Ammon's horn (tissue), 1 donor: ENCODE data around the gene OR2T11.
"Not testable (repeated sequence)": the region's sequence is repeated elsewhere in the genome, so short reads cannot be mapped to it uniquely, and the experiment has no call there.

ENCODE experiments used
- DNase-seq: peaks from one replicate; pipeline ENCODE4 v3.0.0-alpha.2; 2016; ENCODE audit warnings: low spot score

Gene OR2T11

DNA sequence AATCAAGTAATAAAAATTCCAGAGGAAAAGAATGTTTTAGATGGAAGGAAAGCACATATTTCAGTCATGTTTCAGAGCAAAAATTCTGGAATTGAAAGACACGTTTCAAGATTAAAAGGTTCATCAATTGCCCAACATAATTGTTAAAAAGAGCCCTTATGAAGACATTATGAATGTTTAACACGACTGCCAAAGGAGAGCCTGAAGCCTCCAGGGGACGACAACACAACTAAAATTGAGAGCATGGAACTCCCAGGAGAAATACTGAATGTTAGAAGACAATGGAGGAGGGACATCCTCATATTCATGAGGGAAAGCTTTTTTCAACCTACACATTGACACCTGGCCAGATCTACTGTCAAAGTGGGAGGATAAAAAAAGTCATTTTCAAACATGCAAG lies 16.0 kb downstream of the OR2T11 start:
- peak; percentile 56 for DNase-seq

DNA sequence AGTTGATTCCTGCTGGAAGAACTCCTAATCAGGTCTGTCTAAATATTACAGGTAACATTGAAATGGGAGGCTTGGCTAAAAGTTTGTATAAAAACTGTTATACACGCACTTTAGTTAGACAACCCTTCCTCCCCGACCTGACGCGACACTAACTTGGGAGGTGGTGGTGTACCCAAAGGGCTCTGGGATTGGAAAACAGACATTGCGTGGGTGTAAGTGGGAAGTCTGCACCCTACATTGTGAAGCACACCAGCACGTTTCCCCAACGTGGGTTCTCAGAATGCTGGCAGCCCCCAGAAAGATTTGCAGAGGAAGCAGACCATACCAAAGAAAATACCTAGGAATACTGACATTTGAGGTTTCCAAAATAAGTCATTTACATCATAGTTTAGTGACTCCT lies 16.8 kb downstream of the OR2T11 start:
- no peak for DNase-seq

DNA sequence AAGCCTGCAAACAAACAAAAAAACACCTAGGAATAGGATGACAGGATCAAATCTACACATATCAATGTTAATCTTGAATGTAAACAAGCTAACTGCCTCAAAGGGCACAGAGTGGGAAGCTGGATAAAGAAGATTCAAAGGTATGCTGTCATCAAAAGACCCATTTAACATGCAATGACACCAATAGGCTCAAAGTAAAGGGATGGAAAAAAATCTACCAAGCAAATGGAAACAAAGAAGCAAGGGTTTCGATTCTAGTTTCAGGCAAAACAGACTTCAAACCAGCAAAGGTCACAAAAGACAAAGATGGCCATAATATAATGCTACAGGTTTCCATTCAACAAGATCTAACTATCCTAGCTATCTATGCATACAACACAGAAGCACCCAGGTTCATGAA lies 21.1 kb downstream of the OR2T11 start:
- DNase-seq: no peak

DNA sequence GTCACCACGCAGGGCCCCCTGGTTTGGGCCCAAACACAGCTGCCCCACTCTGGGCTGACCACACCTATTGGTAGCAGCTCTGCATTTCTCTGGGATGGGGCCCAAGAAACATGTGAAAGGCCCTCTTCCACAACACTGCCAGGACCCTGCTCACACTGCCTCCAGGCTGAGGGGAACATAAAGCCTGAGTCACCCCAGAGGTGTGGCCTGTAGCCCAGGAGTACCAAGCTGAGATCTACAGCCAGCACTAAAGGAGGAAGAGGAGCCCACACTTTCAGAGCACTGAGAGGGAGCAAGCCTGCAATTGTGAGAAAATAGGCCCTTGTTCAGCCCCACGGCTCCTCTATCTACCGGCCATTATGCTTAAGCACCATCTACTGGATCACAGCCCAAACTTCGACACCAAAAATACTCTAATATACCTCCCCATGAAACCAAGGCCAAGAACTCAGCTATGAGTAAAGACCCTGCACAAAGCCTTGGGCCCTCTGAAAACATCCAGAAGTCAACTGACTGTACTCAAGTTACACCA lies 22.9 kb downstream of the OR2T11 start:
- no peak for DNase-seq

DNA sequence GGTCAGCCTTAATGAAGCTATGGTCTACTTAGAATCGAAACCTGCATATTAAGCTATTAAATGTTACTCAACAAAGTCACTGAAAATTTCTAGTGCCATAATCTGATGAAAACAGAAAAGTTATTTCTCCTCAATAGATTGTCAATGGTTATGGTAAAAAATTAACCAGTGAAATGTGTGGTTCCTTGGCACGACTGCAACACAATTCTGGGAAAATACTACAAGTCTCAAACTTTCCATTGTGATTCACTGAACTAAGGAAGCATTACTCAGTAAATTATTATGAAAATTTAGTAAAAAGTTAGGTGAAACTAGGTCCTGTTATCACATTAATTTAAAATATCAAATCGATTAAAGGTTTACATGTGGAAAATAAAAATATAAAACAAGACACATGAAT lies 24.6 kb downstream of the OR2T11 start:
- no peak for DNase-seq

DNA sequence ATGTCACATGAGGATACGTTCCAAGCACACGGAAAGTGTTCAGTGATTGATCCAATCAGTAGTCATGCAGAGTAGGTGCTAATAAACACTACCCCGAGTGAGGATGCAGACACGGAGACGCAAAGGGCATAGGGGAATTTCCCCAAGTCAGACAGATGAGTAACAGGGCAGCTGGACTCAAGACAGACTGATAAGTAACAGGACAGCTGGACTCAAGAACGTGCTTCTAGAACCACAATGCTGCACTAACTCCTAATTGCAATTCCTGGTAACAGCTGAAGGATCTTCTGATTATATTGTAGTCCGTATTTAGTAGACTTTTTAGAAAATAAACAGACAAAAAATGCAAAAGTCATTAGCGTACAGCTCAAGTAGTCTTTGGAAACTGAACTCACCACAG lies 35.5 kb downstream of the OR2T11 start:
- DNase-seq: no peak

DNA sequence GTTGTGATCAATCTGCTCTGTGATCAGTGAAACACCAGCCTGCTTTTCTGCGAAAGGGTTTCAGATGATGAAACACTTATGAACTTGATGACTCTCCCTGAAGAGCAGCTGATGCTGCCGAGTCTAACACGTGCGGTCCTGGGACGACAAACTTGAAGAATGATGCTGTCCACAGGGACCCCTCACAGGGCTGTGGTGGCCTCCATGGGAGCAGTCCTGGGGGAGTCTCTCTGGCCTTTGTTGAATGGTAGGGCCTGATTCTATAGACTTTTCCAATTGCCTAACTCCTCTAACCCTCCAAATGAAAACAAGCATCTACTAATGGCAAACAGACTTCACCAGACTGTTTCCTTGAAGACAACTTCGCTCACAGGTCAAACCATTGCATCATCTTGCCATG lies 37.3 kb downstream of the OR2T11 start, which contains the start of gene OR2T10:
TSS of gene OR2T10 (minus strand) at position 112 of the 400 bp plus-strand sequence. CDS start 3,932 bp downstream, outside the sequence.
- DNase-seq: no peak

DNA sequence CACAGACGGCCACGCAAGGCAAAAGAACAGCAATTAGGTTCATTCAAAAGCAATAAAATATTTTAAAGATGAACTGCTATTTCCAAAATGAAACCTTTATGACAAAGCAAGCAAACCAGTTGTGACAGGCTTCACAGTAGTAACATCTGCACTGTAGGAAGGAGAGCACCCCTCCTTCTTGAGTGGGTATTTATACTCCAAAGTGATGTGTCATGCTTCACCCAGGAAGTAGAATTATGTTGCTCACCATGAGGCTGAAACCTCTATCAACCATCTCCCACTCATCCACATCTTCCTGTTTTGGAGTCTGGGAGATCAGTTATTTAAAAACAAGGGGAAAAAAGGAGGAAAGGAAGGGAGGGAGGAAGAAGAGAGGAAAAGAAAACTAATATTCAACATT lies 38.3 kb downstream of the OR2T11 start:
- DNase-seq: no peak

DNA sequence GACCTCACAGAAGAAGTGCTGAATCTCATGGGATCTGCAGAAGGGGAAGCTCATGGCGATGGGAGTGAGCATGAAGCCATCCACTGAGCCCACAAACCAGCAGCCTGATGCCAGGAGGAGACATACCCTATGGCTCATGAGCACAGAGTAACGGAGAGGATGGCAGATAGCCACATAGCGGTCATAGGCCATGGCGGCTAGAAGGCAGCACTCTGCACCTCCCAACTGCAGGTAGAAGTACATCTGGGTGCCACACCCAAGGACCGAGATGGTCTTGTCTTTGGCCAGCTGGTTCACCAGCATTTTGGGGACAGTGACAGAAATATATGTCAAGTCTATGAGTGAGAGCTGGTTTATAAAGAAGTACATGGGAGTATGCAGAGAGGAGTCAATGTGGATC lies 41.7 kb downstream of the OR2T11 start:
- no peak for DNase-seq

DNA sequence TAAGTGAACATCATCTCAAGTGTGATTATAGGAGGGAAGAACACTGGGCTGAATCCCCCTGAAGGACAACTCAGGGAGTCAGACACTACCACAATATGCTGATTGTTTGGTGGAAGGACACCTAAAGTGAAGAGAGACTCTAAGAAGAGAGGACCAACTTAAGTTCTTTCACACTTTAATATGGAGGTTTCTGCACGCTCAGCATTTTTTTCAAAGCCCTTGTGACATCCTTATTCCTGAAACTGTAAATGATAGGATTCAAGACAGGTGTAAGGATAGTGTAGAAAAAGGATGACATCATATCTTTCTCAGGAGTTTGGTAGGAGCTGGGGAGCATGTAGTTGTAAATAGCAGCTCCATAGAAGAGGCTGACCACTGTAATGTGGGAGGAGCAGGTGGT lies 42.2 kb downstream of the OR2T11 start:
- DNase-seq: no peak

DNA sequence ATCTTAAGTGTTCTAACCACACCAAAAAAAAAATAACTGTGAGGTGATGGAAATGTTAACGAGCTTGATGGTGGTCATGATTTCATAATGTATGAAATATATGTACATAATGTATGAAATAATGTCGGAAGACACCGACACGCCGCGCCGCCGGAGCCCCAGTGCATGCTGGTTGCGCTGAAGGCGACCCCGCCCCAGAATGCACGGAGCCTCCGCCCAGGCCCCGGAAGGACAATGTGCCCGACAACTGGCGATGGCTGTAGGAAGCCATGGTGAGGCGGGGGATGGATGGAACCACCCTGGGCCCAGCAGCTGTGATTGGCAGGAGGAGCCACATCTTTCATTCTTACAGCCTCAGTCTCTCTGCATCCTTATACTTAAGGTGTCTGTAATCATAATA lies 44.8 kb downstream of the OR2T11 start:
- no peak for DNase-seq

DNA sequence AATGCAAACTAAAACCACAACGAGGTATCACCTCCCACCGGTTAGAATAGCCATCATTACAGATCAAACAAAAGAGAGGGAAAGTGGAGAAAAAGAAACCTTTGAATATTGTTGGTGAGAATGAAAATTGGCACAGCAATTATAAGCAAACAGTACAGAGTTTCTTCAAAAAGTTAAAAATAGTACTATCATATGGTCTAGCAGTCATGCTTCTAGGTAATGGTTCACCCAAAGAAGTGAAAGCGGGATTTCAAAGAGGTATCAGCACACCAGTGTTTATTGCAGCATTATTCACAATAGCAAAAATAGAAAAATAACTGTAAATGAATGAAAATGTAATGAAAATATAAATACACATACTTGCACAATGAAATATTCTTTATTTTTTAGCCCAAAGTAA lies 45.6 kb downstream of the OR2T11 start:
- no peak for DNase-seq

DNA sequence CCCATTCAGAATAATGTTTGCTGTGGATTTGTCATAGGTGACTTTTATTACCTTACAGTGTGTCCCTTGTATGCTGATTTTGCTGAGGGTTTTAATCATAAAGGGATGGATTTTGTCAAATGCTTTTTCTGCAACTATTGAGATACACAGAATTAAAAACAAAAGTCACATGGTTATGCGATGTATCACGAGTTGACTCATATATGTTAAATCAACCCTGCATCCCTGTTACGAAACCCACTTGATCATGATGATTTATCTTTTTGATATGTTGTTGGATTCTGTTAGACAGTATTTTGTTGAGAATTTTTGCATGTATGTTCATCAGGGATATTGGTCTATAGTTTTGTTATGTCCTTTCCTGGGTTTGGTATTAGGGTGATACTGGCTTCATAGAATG lies 49.6 kb downstream of the OR2T11 start:
- no peak for DNase-seq

DNA sequence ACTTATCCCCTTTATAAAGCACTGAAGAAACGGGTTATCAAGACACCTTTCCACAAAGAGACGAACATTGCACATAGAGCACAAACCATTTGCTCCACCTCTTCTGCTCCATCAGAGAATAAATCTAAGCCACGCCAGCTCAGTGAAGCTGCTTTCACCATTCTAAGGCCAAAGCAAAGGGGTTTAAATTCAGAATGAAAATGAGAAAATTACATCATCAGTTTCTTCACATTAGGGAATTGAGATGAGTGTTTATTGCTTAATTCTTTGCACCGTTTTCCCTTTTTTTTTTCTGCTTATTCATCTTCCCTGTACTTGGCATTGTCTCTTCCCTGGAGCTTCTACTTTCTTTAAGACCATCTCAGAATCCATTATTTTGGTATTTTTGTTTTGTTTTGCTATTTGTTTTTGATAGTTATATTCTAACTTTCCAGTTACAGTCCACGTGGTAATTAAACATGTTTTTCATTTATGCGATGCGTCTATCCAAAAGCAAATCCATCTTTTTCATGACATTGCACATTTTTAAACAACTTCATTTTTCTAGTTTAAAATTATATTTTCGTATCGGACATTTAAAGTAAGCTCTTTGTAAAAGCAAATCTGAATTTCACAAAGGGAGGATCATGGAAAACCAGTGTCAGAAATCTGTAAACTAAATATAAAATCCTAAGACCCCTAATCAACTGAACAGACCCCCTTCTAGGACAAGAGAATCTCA lies 58.5 kb downstream of the OR2T11 start:
- DNase-seq: no peak

DNA sequence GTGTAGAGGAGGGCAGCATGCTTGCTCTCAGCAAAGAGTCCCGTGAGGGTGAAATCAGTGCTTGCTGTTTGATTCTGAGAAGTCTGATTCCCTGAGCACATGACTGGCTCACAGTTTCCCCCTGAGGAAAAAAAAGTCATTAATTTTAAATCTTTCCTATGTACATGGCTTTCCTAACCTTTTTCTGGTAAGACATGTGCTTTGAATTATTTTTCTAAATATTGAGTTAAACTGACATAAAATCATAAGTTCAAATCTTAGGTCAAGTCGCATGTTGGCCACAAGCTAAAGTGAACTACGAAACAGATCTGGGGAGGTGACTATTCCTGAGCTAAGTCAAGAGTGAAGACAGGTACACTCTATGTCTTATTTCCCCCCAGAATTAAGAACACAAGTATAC lies 60.2 kb downstream of the OR2T11 start, which contains the start of gene OR2T34:
TSS of gene OR2T34 (minus strand) at position 101 of the 400 bp plus-strand sequence. CDS start at position 101, 0 bp downstream.
- not testable (repeated sequence) for DNase-seq

DNA sequence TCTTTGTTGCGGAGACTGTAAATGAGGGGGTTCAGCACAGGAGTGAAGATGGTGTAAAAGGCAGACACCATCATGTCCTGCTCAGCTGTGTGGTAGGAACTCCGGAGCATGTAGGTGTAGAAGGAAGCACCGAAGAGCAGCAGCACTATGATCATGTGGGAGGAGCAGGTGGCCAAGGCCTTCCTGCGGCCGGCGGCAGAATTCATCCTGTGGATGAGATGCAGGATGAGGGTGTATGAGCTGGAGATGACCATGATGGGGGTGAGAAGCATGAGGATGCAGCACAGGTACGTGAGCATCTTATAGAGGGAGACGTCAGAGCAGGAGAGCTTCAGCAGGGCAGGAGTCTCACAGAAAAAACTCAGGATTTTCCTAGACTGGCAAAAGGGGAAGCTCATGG lies 61.0 kb downstream of the OR2T11 start:
- not testable (repeated sequence) for DNase-seq
